Spleen (tissue), 11 donors: ENCODE data around the gene SLC9A4. TPM values are rescaled to one million over a fixed set of nuclear protein-coding genes. Genes with fewer than 3 reads are reported as not detected.

Source experiments
- DNase-seq: peaks from one replicate; pipeline ENCODE4 v3.0.0-alpha.2; 2020
- H3K27ac ChIP-seq, 8 donors: fragments of 200-600 bp; sonication (generic) in 7 of 8; 1 replicate in 4 of 8; 2 replicates in 4 of 8; pipeline versions ENCODE4 v1.5.0 to v1.8.0; 2016 to 2021; ENCODE audit warnings: inconsistent platforms in 4 of 8, mild to moderate bottlenecking in 4 of 8, moderate library complexity in 1 of 8
- H3K27me3 ChIP-seq, 7 donors: fragments of 200-600 bp; sonication (generic) in 6 of 7; replicated peaks in 1 of 7; 1 replicate in 4 of 7; 2 replicates in 3 of 7; pipeline versions ENCODE4 v1.5.0 to v1.8.0; 2016 to 2021; ENCODE audit warnings: inconsistent platforms in 3 of 7, mild to moderate bottlenecking in 1 of 7
- H3K36me3 ChIP-seq, 6 donors: fragments of 200-600 bp; sonication (generic) in 5 of 6; 1 replicate in 4 of 6; 2 replicates in 2 of 6; pipeline versions ENCODE4 v1.5.0 to v1.8.0; 2016 to 2021; ENCODE audit warnings: inconsistent platforms in 2 of 6
- H3K4me1 ChIP-seq, 6 donors: fragments of 200-600 bp; sonication (generic) in 5 of 6; 1 replicate in 3 of 6; 2 replicates in 3 of 6; pipeline versions ENCODE4 v1.5.0 to v1.8.0; 2016 to 2021; ENCODE audit warnings: inconsistent platforms in 3 of 6
- H3K4me3 ChIP-seq, 8 donors: fragments of 200-600 bp; sonication (generic) in 7 of 8; 1 replicate in 4 of 8; 2 replicates in 4 of 8; pipeline versions ENCODE4 v1.5.0 to v1.8.0; 2016 to 2021; ENCODE audit warnings: inconsistent platforms in 4 of 8, mild to moderate bottlenecking in 4 of 8, moderate library complexity in 2 of 8
- H3K9me3 ChIP-seq, 8 donors: fragments of 200-600 bp; sonication (generic) in 7 of 8; 1 replicate in 4 of 8; 2 replicates in 4 of 8; pipeline versions ENCODE4 v1.5.0 to v1.8.0; 2016 to 2021; ENCODE audit warnings: inconsistent platforms in 4 of 8
- CTCF ChIP-seq, 11 experiments: fragments of 200-600 bp in 7 of 11; fragments of 450-650 bp in 4 of 11; sonication (generic) in 4 of 11; IDR thresholded peaks in 8 of 11; conservative IDR thresholded peaks in 3 of 11; 1 replicate in 7 of 11; 2 replicates in 4 of 11; pipeline versions ENCODE4 v1.4.0 to v1.8.0; 2016 to 2021; ENCODE audit warnings: antibody characterized with exemption in 11 of 11, inconsistent platforms in 4 of 11, mild to moderate bottlenecking in 1 of 11
- POLR2A ChIP-seq, 3 donors: fragments of 450-650 bp; IDR thresholded peaks; one replicate each; pipeline ENCODE4 v1.5.1; 2017; ENCODE audit warnings: antibody characterized with exemption in 3 of 3, mild to moderate bottlenecking in 1 of 3
- POLR2AphosphoS5 ChIP-seq, 3 donors: sonication (generic); formaldehyde crosslinking; IDR thresholded peaks; one replicate each; pipeline ENCODE4 v1.5.1; 2017; ENCODE audit warnings: antibody characterized with exemption in 3 of 3
- WGBS, 5 donors: extraction: QIAGEN DNeasy Blood & Tissue Kit in 3 of 5; methylation state at CpG; one replicate each; pipeline versions ENCODE4 v1.1.5 to v1.1.7; 2013 to 2018; 5-methylcytosine and 5-hydroxymethylcytosine counted together
- intact Hi-C: fragments of 100-400 bp; cut with DNase I; formaldehyde crosslinking; loops from one replicate; pipeline ENCODE4 v1.15.0; 2023; ENCODE audit warnings: low total_unique reads
- polyA plus RNA-seq, 3 donors: library from polyadenylated mRNA; stranded (reverse); fragments of 200-250 nt; gene quantifications; one replicate each; pipeline ENCODE4 v1.2.1, GENCODE V29; 2013
- total RNA-seq, 7 donors: library from RNA; depleted of rRNA in 3 of 7; stranded (reverse); fragments of >200 nt in 3 of 7; fragmentation: NEBNext Ultra II Directional in 4 of 7; extraction: Animal tissue kit (Norgen Biotek cat#: 25700) in 4 of 7; gene quantifications; one replicate each; pipeline versions ENCODE4 v1.1.0 to v1.2.1, GENCODE V29; 2016 to 2021
- donor health status: healthy with polysubstance abuse.
- donor health status: DM: no; HTN: no; CAD: no; lungs with moderate emphysema.
- donor health status: DM: no; HTN: no; CAD: no.
- donor health status: Bipolar disorder and iron deficiency.
- donor health status: healthy.
- donor health status: DM: no; HTN: no; CAD: no.
- donor health status: DM: yes; HTN: yes; CAD: no.

SLC9A4 gene
- total and polyA plus RNA-seq, 10 donors: 0.10 TPM; not detected in 9

GRCh38 chr2:102506743-102507142 lies 33.7 kb downstream of the SLC9A4 start:
- Histone ChIP-seq H3K27ac (no peak overlapping the region), H3K9me3 (peaks cover 0 to 6% (median 0%) of the 10 kb centered on the region in 8 donors), H3K36me3 (no peaks in the 10 kb centered on the region), H3K27me3 (peaks cover 0 to 26% (median 0%) of the 10 kb centered on the region in 7 donors), H3K4me1 (peaks cover 0 to 27% (median 11%) of the 10 kb centered on the region in 6 donors), H3K4me3 (no peak overlapping the region)
- DNase-seq: no peak
- no peak for TF ChIP-seq CTCF (IDR thresholded peaks at IDR 0.05 in 8 of 11, conservative IDR thresholded peaks at IDR 0.05 in 3 of 11)
- no peak for TF ChIP-seq POLR2AphosphoS5 (IDR thresholded peaks at IDR 0.05)
- TF ChIP-seq POLR2A (IDR thresholded peaks at IDR 0.05): no peak
- intact Hi-C loops: no loop called here
- 90 to 92% (median 90%) methylated on average over 5 of the region's 5 CpGs for WGBS, 5 donors

- no peak overlapping the region for H3K4me3 ChIP-seq
- 24 to 43% (median 37%) methylated on average over 4 of the region's 4 CpGs for WGBS, 5 donors
- TF ChIP-seq CTCF (IDR thresholded peaks at IDR 0.05 in 8 of 11, conservative IDR thresholded peaks at IDR 0.05 in 3 of 11) (no peak), POLR2AphosphoS5 (IDR thresholded peaks at IDR 0.05) (no peak), POLR2A (IDR thresholded peaks at IDR 0.05) (no peak)
- DNase-seq: peak; percentile 78
- H3K36me3 ChIP-seq: no peaks in the 10 kb centered on the region
- H3K27me3 ChIP-seq: peaks cover 0 to 29% (median 0%) of the 10 kb centered on the region in 7 donors
- H3K27ac ChIP-seq: peak overlapping the region in 4 of 8 donors; percentile 47 to 75 (median 74)
- peaks cover 0 to 27% (median 11%) of the 10 kb centered on the region in 6 donors for H3K4me1 ChIP-seq
- peaks cover 0 to 6% (median 0%) of the 10 kb centered on the region in 8 donors for H3K9me3 ChIP-seq
- intact Hi-C loops: no loop called here
Measured at GRCh38 chr2:102508863-102509262, 35.8 kb downstream of the SLC9A4 start.

GRCh38 chr2:102509749-102510148 lies 36.7 kb downstream of the SLC9A4 start:
- WGBS, 5 donors: 34 to 46% (median 42%) methylated on average over 2 of the region's 2 CpGs
- no peak for TF ChIP-seq CTCF (IDR thresholded peaks at IDR 0.05 in 8 of 11, conservative IDR thresholded peaks at IDR 0.05 in 3 of 11)
- TF ChIP-seq POLR2A (IDR thresholded peaks at IDR 0.05): no peak
- TF ChIP-seq POLR2AphosphoS5 (IDR thresholded peaks at IDR 0.05): no peak
- intact Hi-C loops: no loop called here
- Histone ChIP-seq H3K9me3 (peaks cover 0 to 6% (median 0%) of the 10 kb centered on the region in 8 donors), H3K4me1 (peaks cover 0 to 27% (median 11%) of the 10 kb centered on the region in 6 donors), H3K4me3 (no peak overlapping the region), H3K27me3 (peaks cover 0 to 21% (median 0%) of the 10 kb centered on the region in 7 donors), H3K36me3 (no peaks in the 10 kb centered on the region), H3K27ac (peak overlapping the region in 3 of 8 donors; percentile 73 to 75 (median 74))
- DNase-seq: no peak

GRCh38 chr2:102510791-102511575 lies 38.0 kb downstream of the SLC9A4 start:
- WGBS, 5 donors: 41 to 66% (median 49%) methylated on average over 2 of the region's 2 CpGs
- Histone ChIP-seq H3K27ac (no peak overlapping the region), H3K9me3 (peaks cover 0 to 6% (median 0%) of the 10 kb centered on the region in 8 donors), H3K36me3 (no peaks in the 10 kb centered on the region), H3K4me1 (peaks cover 0 to 27% (median 11%) of the 10 kb centered on the region in 6 donors), H3K27me3 (peaks cover 0 to 18% (median 0%) of the 10 kb centered on the region in 7 donors), H3K4me3 (no peak overlapping the region)
- no peak for TF ChIP-seq POLR2A (IDR thresholded peaks at IDR 0.05)
- DNase-seq: no peak
- intact Hi-C loops: no loop called here
